ENCODE results near the gene MRPS11. TPM values are rescaled to one million over a fixed set of nuclear protein-coding genes. Genes with fewer than 3 reads are reported as not detected.

The MRPS11 gene
- total and polyA plus RNA-seq, 10 of the 15 experiments (the other 5 are each of a cell fraction or from before 2014, with no cell fraction given) = 37.1 to 148 (median 68.7) TPM

GRCh38 chr15:88467073-88467934, at the start of gene MRPS11, which contains the start of gene MRPL46 (continued):
- TF ChIP-seq USF2 (IDR thresholded peaks at IDR 0.05; ENCODE audit: borderline replicate concordance, low read depth, low read length) (no peak), MLLT1 (IDR thresholded peaks at IDR 0.05) (no peak), ZSCAN29 (IDR thresholded peaks at IDR 0.05) (no peak), JUNB (IDR thresholded peaks at IDR 0.05) (no peak), NR2F1 (conservative IDR thresholded peaks at IDR 0.05) (peak; percentile 52; the same call in 1 of the 2 replicates), HDGF (IDR thresholded peaks at IDR 0.05) (no peak), GATAD2B (conservative IDR thresholded peaks at IDR 0.05; ENCODE audit: low read depth) (no peak; the same call in 1 of the 2 replicates), PAX5 (IDR thresholded peaks at IDR 0.05; ENCODE audit: borderline replicate concordance, low read depth, low read length) (0 out of 2 replicates have a peak, but pooled peaks have one; percentile 5), TCF7 (IDR thresholded peaks at IDR 0.05; ENCODE audit: borderline replicate concordance) (no peak), IRF3 (IDR thresholded peaks at IDR 0.05) (no peak), ZNF622 (IDR thresholded peaks at IDR 0.05) (no peak), E4F1 (IDR thresholded peaks at IDR 0.05; ENCODE audit: borderline replicate concordance, partially characterized antibody) (peak; percentile 65), CEBPB (IDR thresholded peaks at IDR 0.05; ENCODE audit: borderline replicate concordance in 1 of 2, low read depth in 2 of 2, low read length in 2 of 2) (no peak), RAD21 (IDR thresholded peaks at IDR 0.05; ENCODE audit: insufficient read depth, low read depth, low read length) (no peak), E2F4 (IDR thresholded peaks at IDR 0.05; ENCODE audit: low read depth, low read length) (peak; percentile 85), ZNF217 (IDR thresholded peaks at IDR 0.05) (no peak), FOXK2 (IDR thresholded peaks at IDR 0.05) (peak; percentile 98), IKZF1 (conservative IDR thresholded peaks at IDR 0.05) (peak; percentile 88), MAX (IDR thresholded peaks at IDR 0.05; ENCODE audit: low read depth, low read length) (peak; percentile 43; the same call in 1 of the 2 replicates), CHD1 (IDR thresholded peaks at IDR 0.05; ENCODE audit: low read depth, low read length) (peak; percentile 98), YBX1 (IDR thresholded peaks at IDR 0.05) (no peak), BHLHE40 (IDR thresholded peaks at IDR 0.05; ENCODE audit: borderline replicate concordance in 1 of 2, low read depth in 2 of 2, low read length in 1 of 2) (peak; percentile 96 to 99), RB1 (IDR thresholded peaks at IDR 0.05; ENCODE audit: borderline replicate concordance) (peak; percentile 73; the same call in 1 of the 2 replicates)
